Neutrophil (primary cell): Measurements from ENCODE around the gene SPPL2C.

ENCODE experiments used
- H3K27ac ChIP-seq: fragments of 200-600 bp; sonication (generic); 2 replicates; pipeline ENCODE4 v1.5.1; 2016; ENCODE audit warnings: mild to moderate bottlenecking, moderate library complexity
- H3K27me3 ChIP-seq: fragments of 200-600 bp; sonication (generic); 2 replicates; pipeline ENCODE4 v1.6.0; 2016; ENCODE audit warnings: mild to moderate bottlenecking
- H3K36me3 ChIP-seq: fragments of 200-600 bp; sonication (generic); 2 replicates; pipeline ENCODE4 v1.5.1; 2017
- H3K4me1 ChIP-seq, 2 experiments: fragments of 200-600 bp in 1 of 2; sonication (generic) in 1 of 2; 1 replicate in 1 of 2; 2 replicates in 1 of 2; pipeline versions ENCODE4 v1.5.1 to v1.6.1; 2013 to 2016; ENCODE audit warnings: low read depth in 1 of 2, low read length in 1 of 2, mild to moderate bottlenecking in 1 of 2, moderate library complexity in 1 of 2; ENCODE audit not compliant: control insufficient read depth in 1 of 2, insufficient read depth in 1 of 2
- H3K4me3 ChIP-seq, 2 experiments: fragments of 200-600 bp in 1 of 2; sonication (generic) in 1 of 2; 1 replicate in 1 of 2; 2 replicates in 1 of 2; pipeline ENCODE4 v1.5.1; 2013 to 2016; ENCODE audit warnings: low read depth in 1 of 2, low read length in 1 of 2, mild to moderate bottlenecking in 1 of 2, moderate library complexity in 1 of 2
- H3K9me3 ChIP-seq: fragments of 200-600 bp; sonication (generic); 2 replicates; pipeline ENCODE4 v1.5.1; 2016
- CTCF ChIP-seq: fragments of 200-600 bp; sonication (generic); IDR thresholded peaks from 2 replicates; pipeline ENCODE4 v1.5.1; 2016; ENCODE audit warnings: antibody characterized with exemption

SPPL2C gene

GRCh38 chr17:45894022-45894784 is 49.5 kb downstream of the SPPL2C start, which contains the start of gene MAPT:
Gene MAPT, plus strand, starts transcription at chr17:45894554. Its CDS starts 67,784 bp downstream, at chr17:45962338.
- Histone ChIP-seq H3K36me3 (no peaks in the 10 kb centered on the region), H3K9me3 (no peaks in the 10 kb centered on the region), H3K4me1 (peaks cover 18% of the 10 kb centered on the region in 2 experiments), H3K27me3 (peaks cover 100% of the 10 kb centered on the region), H3K4me3 (peak within 1 kb of the TSS; percentile 31 to 58), H3K27ac (no peak within 1 kb of the TSS)
- TF ChIP-seq CTCF, result peak; percentile 36

- TF ChIP-seq CTCF, result no peak
- Histone ChIP-seq H3K9me3 (no peaks in the 10 kb centered on the region), H3K4me1 (peaks cover 18% of the 10 kb centered on the region in 2 experiments), H3K27me3 (peaks cover 100% of the 10 kb centered on the region), H3K36me3 (no peaks in the 10 kb centered on the region), H3K4me3 (peak overlapping the region in 1 of 2 experiments; percentile 58), H3K27ac (no peak overlapping the region)
Observed at GRCh38 chr17:45895304-45895968, 50.8 kb downstream of the SPPL2C start.

GRCh38 chr17:45895969-45896785 is 51.5 kb downstream of the SPPL2C start:
- TF ChIP-seq CTCF, result no peak
- no peaks in the 10 kb centered on the region for H3K9me3 ChIP-seq
- no peak overlapping the region for H3K4me3 ChIP-seq
- no peaks in the 10 kb centered on the region for H3K36me3 ChIP-seq
- peaks cover 18% of the 10 kb centered on the region in 2 experiments for H3K4me1 ChIP-seq
- H3K27ac ChIP-seq, result no peak overlapping the region
- peaks cover 100% of the 10 kb centered on the region for H3K27me3 ChIP-seq
